Gastrocnemius medialis (tissue), 4 donors: Measurements from ENCODE around the gene FCHSD2. TPM values are rescaled to one million over a fixed set of nuclear protein-coding genes. Genes with fewer than 3 reads are reported as not detected.
"Not testable (repeated sequence)": the region's sequence is repeated elsewhere in the genome, so short reads cannot be mapped to it uniquely, and the experiment has no call there.

Source experiments
- ATAC-seq, 2 donors: fragments of 150-250 bp; one replicate each; pipeline ENCODE4 v1.9.1; 2016
- DNase-seq, 2 donors: peaks; one replicate each; pipeline ENCODE4 v3.0.0-alpha.2; 2019
- H3K27ac ChIP-seq, 4 donors: fragments of 200-600 bp; sonication (generic); 1 replicate in 1 of 4; 2 replicates in 3 of 4; pipeline ENCODE4 v1.5.1; 2016 to 2018; ENCODE audit warnings: mild to moderate bottlenecking in 2 of 4, moderate library complexity in 1 of 4
- H3K27me3 ChIP-seq, 3 donors: fragments of 200-600 bp; sonication (generic) in 2 of 3; 1 replicate in 1 of 3; 2 replicates in 2 of 3; pipeline versions ENCODE4 v1.5.1 to v1.6.0; 2016 to 2019; ENCODE audit warnings: mild to moderate bottlenecking in 1 of 3, moderate library complexity in 1 of 3
- H3K36me3 ChIP-seq, 2 donors: fragments of 200-600 bp; sonication (generic) in 1 of 2; one replicate each; pipeline ENCODE4 v1.5.1; 2017 to 2018
- H3K4me1 ChIP-seq, 2 donors: fragments of 200-600 bp; sonication (generic) in 1 of 2; one replicate each; pipeline ENCODE4 v1.5.1; 2016 to 2017; ENCODE audit warnings: mild to moderate bottlenecking in 2 of 2
- H3K4me3 ChIP-seq, 4 donors: fragments of 200-600 bp; sonication (generic) in 3 of 4; 1 replicate in 1 of 4; 2 replicates in 3 of 4; pipeline ENCODE4 v1.5.1; 2016 to 2019; ENCODE audit warnings: mild to moderate bottlenecking in 2 of 4
- H3K9me3 ChIP-seq, 3 donors: fragments of 200-600 bp; sonication (generic) in 2 of 3; 1 replicate in 1 of 3; 2 replicates in 2 of 3; pipeline ENCODE4 v1.5.1; 2016 to 2019
- POLR2A ChIP-seq, 2 donors: fragments of 450-650 bp; IDR thresholded peaks; one replicate each; pipeline ENCODE4 v1.6.1; 2017; ENCODE audit warnings: antibody characterized with exemption in 2 of 2, mild to moderate bottlenecking in 2 of 2, moderate library complexity in 2 of 2
- in situ Hi-C, 4 donors: fragments of 200-750 bp; cut with MboI; loops; one replicate each; pipeline versions ENCODE4 v1.15.0 to v1.8.0; 2017; ENCODE audit warnings: low sequenced_read_pairs in 4 of 4
- intact Hi-C: fragments of 100-400 bp; cut with DNase I; formaldehyde crosslinking; loops from one replicate; pipeline ENCODE4 v1.15.1; 2023; ENCODE audit warnings: low total_unique reads
- total RNA-seq, 4 donors: library from RNA; depleted of rRNA; stranded (reverse); fragments of >200 nt; gene quantifications; one replicate each; pipeline versions ENCODE4 v1.1.0 to v1.2.3, GENCODE V29; 2016
- TF ChIP-seq, protein P1 (sequence below), 5 experiments: fragments of 450-650 bp in 3 of 5; fragments of 200-600 bp in 2 of 5; sonication (generic) in 2 of 5; IDR thresholded peaks in 4 of 5; conservative IDR thresholded peaks in 1 of 5; 1 replicate in 4 of 5; 2 replicates in 1 of 5; pipeline ENCODE4 v1.5.1; 2016 to 2019; ENCODE audit warnings: antibody characterized with exemption in 5 of 5, mild to moderate bottlenecking in 3 of 5, moderate library complexity in 3 of 5

Gene FCHSD2
- total RNA-seq, 4 donors from 2014 or later = 5.6 to 10.0 (median 8.0) TPM

DNA sequence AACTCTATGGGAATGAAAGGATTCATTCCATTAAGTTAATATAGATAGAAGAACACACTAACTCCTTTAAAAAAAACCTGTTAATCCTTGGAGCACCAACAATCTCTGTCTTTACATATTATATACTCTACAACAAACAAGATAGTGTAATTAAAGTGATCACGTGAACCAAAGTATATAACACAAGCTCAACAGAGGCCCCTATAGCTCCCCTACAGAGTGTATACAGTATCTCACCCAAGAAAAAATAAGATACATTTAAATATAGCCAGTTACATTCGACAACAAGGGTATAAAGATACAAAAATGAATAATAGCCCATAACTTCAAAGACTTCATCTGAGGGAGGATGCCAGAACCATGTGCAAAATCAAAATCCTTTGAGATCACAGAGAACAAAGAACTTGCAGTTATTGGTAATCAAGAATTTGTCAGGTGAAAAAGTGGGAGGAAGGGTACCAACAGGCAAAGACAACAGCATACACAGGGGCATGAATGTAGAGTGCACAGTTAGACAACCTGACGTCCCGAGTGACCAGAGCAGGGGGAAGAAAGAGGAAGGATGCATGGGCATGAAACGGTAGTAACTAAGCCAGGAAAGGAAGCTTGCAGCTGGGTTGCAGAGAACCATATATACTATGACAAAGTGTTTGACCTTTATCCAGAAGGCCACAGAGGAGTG, 4.7 kb downstream of the FCHSD2 start:
- H3K27me3 ChIP-seq = no peaks in the 10 kb centered on the region
- in situ Hi-C loops = no loop called here
- TF ChIP-seq, protein P1, sequence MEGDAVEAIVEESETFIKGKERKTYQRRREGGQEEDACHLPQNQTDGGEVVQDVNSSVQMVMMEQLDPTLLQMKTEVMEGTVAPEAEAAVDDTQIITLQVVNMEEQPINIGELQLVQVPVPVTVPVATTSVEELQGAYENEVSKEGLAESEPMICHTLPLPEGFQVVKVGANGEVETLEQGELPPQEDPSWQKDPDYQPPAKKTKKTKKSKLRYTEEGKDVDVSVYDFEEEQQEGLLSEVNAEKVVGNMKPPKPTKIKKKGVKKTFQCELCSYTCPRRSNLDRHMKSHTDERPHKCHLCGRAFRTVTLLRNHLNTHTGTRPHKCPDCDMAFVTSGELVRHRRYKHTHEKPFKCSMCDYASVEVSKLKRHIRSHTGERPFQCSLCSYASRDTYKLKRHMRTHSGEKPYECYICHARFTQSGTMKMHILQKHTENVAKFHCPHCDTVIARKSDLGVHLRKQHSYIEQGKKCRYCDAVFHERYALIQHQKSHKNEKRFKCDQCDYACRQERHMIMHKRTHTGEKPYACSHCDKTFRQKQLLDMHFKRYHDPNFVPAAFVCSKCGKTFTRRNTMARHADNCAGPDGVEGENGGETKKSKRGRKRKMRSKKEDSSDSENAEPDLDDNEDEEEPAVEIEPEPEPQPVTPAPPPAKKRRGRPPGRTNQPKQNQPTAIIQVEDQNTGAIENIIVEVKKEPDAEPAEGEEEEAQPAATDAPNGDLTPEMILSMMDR (IDR thresholded peaks at IDR 0.05 in 4 of 5, conservative IDR thresholded peaks at IDR 0.05 in 1 of 5) = no peak
- TF ChIP-seq POLR2A (IDR thresholded peaks at IDR 0.05) = no peak
- H3K36me3 ChIP-seq = no peaks in the 10 kb centered on the region
- intact Hi-C loops = no loop called here
- no peak overlapping the region for H3K27ac ChIP-seq
- DNase-seq (no peak), ATAC-seq (no peak)
- H3K4me1 ChIP-seq = peaks cover 10 to 13% of the 10 kb centered on the region in 2 donors
- no peaks in the 10 kb centered on the region for H3K9me3 ChIP-seq
- H3K4me3 ChIP-seq = no peak overlapping the region

DNA sequence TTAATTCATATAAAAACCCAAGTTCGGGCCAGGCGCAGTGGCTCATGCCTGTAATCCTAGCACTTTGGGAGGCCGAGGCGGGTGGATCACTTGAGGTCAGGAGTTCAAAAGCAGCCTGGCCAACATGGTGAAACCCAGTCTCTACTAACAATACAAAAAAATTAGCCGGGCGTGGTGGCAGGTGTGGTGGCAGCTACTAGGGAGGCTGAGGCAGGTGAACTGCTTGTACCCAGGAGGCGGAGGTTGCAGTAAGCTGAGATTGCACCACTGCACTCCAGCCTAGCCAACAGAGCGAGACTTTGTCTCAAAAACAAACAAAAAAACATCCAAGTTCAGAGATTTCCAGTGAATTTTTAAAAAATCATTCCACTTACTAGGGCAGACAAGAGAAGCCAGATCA, 5.4 kb downstream of the FCHSD2 start:
- ATAC-seq, H3K27ac ChIP-seq, intact Hi-C loops, H3K27me3 ChIP-seq, H3K9me3 ChIP-seq, H3K36me3 ChIP-seq, in situ Hi-C loops, H3K4me3 ChIP-seq, DNase-seq: not testable (repeated sequence)
- H3K4me1 ChIP-seq = peaks cover 10 to 13% of the 10 kb centered on the region in 2 donors

DNA sequence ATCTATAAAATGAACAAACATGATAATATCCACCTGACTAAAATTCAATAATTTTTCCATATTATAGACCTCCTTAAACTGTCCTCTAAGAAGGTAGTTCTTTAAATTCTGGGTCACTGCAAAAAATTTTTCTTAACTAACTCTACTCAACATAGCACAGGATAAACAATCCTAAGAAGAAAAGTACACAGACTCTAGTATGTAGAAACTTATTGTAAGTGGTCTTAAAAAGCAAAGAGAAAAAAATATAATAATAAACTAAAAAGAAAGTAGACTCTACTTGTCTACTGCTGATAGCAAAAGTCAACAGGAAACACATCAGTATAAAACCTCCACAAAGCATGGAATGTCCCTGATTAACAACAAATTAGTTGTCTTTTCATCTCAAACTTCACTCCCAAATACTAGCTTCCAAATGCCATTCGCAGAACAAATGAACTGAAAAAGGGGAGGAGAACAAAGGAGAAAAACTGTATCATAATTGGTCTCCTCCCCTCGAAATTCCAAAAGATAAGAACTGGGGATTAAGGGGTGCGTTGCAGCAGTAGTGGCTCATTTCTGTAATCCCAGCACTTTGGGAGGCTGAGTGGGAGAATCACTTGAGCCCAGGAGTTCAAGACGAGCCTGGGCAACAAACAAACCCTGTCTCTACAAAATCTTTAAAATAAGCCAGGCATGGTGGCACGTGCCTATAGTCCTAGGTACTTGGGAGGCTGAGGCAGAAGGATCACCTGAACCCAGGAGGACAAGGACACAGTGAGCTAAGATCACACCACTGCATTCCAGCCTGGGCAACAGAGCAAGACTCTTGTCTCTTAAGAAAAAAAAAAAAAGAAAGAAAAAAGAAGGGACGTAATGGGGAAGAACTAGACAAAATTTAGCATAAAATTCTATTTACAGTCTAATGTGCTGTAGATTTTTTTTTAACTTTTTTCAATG, 6.5 kb downstream of the FCHSD2 start:
- no peak for ATAC-seq
- intact Hi-C loops = no loop called here
- H3K36me3 ChIP-seq = peaks cover 0 to 9% of the 10 kb centered on the region in 2 donors

DNA sequence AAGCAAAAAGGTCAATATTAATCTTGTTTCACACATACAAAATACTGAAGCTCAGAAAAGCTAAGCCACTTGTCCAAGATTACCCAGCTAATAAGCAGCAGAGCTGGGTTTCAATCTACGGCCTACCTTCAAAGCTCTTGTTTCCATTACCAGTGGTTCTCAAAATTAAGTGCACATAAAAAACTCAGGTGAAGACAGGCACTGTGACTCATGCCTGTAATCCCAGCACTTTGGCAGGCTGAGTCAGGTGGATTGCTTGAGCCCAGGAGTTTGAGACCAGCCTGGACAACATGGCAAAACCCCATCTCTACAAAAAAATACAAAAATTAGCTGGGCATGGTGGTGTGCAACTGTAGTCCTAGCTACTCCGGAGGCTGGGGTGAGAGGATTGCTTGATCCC, 9.8 kb downstream of the FCHSD2 start:
- DNase-seq, H3K4me1 ChIP-seq, H3K27ac ChIP-seq, H3K4me3 ChIP-seq, in situ Hi-C loops, H3K27me3 ChIP-seq, H3K36me3 ChIP-seq, H3K9me3 ChIP-seq, intact Hi-C loops: not testable (repeated sequence)
- peak in 1 of 2 donors; percentile 44 for ATAC-seq

More for the DNA sequence above, 6.5 kb downstream of the FCHSD2 start:
- H3K27me3 ChIP-seq = no peaks in the 10 kb centered on the region
- peaks cover 4 to 9% of the 10 kb centered on the region in 2 donors for H3K4me1 ChIP-seq
- TF ChIP-seq POLR2A (IDR thresholded peaks at IDR 0.05) = no peak
- TF ChIP-seq, protein P1 (IDR thresholded peaks at IDR 0.05 in 4 of 5, conservative IDR thresholded peaks at IDR 0.05 in 1 of 5) = no peak
- H3K9me3 ChIP-seq = no peaks in the 10 kb centered on the region
- DNase-seq = no peak
- no peak overlapping the region for H3K4me3 ChIP-seq
- in situ Hi-C loops = no loop called here
- no peak overlapping the region for H3K27ac ChIP-seq

DNA sequence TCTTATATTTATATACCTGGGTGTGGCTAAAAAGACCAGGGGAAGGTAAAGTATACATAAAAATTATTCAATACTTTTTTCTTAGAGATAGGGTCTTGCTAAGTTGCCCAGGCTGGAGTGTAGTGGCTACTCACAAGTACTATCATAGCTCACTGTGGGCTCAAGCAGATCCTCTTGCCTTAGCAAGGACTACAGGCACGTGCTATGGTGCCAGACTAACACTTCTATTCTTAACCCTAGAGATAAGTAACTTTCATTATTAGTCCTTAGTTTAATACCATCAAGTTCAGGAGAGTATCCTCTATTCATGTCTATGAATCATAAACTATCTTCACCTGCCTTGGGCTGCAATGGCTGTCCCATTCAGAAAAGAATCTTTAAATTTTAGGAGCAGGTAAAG, 11.9 kb downstream of the FCHSD2 start:
- DNase-seq (no peak), ATAC-seq (no peak)
- peaks cover 0 to 9% of the 10 kb centered on the region in 2 donors for H3K36me3 ChIP-seq
- in situ Hi-C loops = no loop called here
- no peak overlapping the region for H3K27ac ChIP-seq
- H3K4me3 ChIP-seq = no peak overlapping the region
- intact Hi-C loops = no loop called here
- H3K27me3 ChIP-seq = no peaks in the 10 kb centered on the region
- TF ChIP-seq, protein P1 (IDR thresholded peaks at IDR 0.05 in 4 of 5, conservative IDR thresholded peaks at IDR 0.05 in 1 of 5) = no peak
- TF ChIP-seq POLR2A (IDR thresholded peaks at IDR 0.05) = no peak
- H3K4me1 ChIP-seq = peaks cover 0 to 8% of the 10 kb centered on the region in 2 donors
- H3K9me3 ChIP-seq = no peaks in the 10 kb centered on the region
